ENCODE measurements around the gene COL18A1.

DNA sequence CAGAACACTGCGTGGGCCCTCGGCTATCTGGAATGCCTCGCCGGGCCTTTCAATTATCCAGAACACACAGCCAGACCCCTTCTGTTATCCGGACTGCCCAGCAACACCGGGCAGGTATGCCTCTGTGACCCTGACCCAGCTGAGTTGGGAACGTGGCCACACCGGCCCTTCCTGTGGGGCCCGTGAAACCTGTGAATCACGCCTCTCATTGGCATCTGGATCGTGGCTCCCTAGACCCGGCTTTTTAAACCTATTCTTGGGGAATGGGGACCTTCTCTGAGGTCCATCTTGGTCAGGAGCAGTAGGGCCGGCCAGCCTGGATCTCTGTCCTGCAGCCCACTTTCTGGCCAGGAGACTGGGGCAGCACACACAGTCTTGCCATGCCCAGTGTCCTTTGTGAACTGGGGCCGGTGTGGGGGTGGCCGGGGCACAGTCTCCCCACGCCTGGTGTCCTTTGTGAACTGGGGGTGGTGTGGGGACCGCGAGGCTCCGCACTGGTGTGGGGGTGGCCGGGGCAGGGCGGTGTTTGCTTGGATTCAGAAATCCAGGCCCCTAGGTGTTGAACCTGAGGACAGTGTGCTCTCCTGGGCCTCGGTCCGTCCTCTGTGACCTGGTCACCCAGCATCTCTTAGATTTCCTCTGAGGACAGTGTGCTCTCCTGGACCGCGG is 11.1 kb downstream of the COL18A1 start:
- TF ChIP-seq, protein P1, sequence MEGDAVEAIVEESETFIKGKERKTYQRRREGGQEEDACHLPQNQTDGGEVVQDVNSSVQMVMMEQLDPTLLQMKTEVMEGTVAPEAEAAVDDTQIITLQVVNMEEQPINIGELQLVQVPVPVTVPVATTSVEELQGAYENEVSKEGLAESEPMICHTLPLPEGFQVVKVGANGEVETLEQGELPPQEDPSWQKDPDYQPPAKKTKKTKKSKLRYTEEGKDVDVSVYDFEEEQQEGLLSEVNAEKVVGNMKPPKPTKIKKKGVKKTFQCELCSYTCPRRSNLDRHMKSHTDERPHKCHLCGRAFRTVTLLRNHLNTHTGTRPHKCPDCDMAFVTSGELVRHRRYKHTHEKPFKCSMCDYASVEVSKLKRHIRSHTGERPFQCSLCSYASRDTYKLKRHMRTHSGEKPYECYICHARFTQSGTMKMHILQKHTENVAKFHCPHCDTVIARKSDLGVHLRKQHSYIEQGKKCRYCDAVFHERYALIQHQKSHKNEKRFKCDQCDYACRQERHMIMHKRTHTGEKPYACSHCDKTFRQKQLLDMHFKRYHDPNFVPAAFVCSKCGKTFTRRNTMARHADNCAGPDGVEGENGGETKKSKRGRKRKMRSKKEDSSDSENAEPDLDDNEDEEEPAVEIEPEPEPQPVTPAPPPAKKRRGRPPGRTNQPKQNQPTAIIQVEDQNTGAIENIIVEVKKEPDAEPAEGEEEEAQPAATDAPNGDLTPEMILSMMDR (IDR thresholded peaks at IDR 0.05 in 4 of 5, conservative IDR thresholded peaks at IDR 0.05 in 1 of 5) = no peak
- TF ChIP-seq POLR2A (IDR thresholded peaks at IDR 0.05) = no peak
